Measurements from ENCODE around the gene DNLZ.

Gene DNLZ

DNA sequence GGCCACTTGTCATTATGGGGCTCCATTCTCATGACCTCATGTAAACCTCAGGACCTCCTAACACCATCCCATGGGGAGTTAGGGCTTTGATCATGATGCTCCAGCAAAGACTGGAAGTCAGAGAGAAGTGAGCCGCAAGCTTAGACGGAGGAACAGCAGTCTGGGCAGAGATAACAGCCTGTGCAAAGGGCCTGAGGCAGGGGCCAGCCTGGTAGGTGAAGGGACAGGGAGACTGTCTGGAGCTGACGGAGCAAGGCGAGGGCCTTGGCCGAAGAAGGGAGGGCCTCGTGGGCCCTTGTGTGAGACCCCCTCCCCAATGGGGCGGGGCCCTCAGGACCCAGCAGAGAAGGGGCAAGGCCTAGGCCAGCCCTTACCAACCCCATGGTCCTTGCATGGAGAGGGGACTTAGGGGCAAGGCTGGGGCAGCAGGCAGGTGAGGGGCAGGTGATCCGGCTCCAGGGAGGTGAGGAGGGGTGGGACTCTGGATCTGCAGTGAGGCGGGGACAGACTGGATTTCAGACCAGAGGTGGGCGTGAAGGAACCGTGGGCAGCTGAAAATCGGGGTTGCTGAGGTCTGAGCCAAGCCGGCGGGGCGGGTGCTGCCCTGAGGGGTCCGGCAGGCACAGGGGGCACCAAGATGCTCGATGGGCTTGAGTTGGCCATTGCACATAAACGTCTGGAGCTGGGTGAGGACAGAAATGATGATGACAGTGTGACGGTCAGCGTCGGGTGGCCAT, 18.8 kb downstream of the DNLZ start:
- no peak overlapping the region for H3K27ac ChIP-seq (ENCODE audit: low read depth, low read length)

DNA sequence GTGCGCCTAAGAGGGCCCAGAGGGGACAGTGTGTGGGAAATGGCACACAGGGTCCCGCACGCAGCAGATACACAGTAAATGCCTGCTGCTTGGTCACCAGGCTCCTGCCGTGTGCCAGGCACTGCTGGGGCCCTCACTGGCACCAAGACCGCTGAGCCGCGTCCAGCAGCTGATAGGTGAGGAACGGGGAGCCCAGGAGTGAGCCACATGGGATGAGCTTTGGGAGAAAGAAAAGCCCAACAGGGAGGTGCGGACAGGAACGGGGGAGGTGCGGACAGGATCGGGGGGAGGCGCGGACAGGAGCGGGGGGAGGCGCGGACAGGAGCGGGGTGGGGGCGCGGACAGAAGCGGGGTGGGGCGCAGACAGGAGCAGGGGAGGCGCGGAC, 19.7 kb downstream of the DNLZ start:
- no peak overlapping the region for H2BK120ac ChIP-seq (ENCODE audit: low read depth, low read length)
- H2BK15ac ChIP-seq (replicated peaks; ENCODE audit: low read depth), result no peak overlapping the region
- no peak overlapping the region for H3K9ac ChIP-seq (ENCODE audit: low read length)
- no peak overlapping the region for H3K4me2 ChIP-seq (ENCODE audit: low read length)
- H3K4ac ChIP-seq (ENCODE audit: low read depth, low read length), result no peak overlapping the region
- H3K23ac ChIP-seq (ENCODE audit: low read length), result no peak overlapping the region
- WGBS (ENCODE audit: extremely low coverage, insufficient coverage, low lambda C conversion rate), result no CpG with 5 or more reads among the region's 24 CpGs
- no peak for DNase-seq
- H3K56ac ChIP-seq (ENCODE audit: low read length), result peak overlapping the region; percentile 40
- no peak overlapping the region for H3K4me3 ChIP-seq (ENCODE audit: low read length)
- H4K5ac ChIP-seq (ENCODE audit: low read length), result no peak overlapping the region
- H3K79me1 ChIP-seq (ENCODE audit: low read length), result no peaks in the 10 kb centered on the region
- no peaks in the 10 kb centered on the region for H3K79me2 ChIP-seq (ENCODE audit: control insufficient read depth, insufficient read depth, low read length)
- no peaks in the 10 kb centered on the region for H3K4me1 ChIP-seq (ENCODE audit: control insufficient read depth, low read depth, low read length)
- H3K27ac ChIP-seq (ENCODE audit: low read depth, low read length), result no peak overlapping the region
- H3K18ac ChIP-seq (ENCODE audit: low read length), result no peak overlapping the region
- no peaks in the 10 kb centered on the region for H3K36me3 ChIP-seq (ENCODE audit: control insufficient read depth, insufficient read depth, low read length)
- H4K8ac ChIP-seq (ENCODE audit: low read depth, low read length), result no peak overlapping the region
- no peak overlapping the region for H2BK5ac ChIP-seq (ENCODE audit: low read length)
- H2AK5ac ChIP-seq (ENCODE audit: low read length), result no peak overlapping the region
- no peaks in the 10 kb centered on the region for H3K27me3 ChIP-seq (ENCODE audit: insufficient read depth, low read length, poor library complexity)

More for the DNA sequence above, 18.8 kb downstream of the DNLZ start:
- no peak overlapping the region for H3K9ac ChIP-seq (ENCODE audit: low read length)
- no peak overlapping the region for H2BK120ac ChIP-seq (ENCODE audit: low read depth, low read length)
- no peak overlapping the region for H3K4me3 ChIP-seq (ENCODE audit: low read length)
- H4K5ac ChIP-seq (ENCODE audit: low read length), result no peak overlapping the region
- no peak overlapping the region for H3K18ac ChIP-seq (ENCODE audit: low read length)
- no peak overlapping the region for H4K8ac ChIP-seq (ENCODE audit: low read depth, low read length)
- no CpG with 5 or more reads among the region's 21 CpGs for WGBS (ENCODE audit: extremely low coverage, insufficient coverage, low lambda C conversion rate)
- no peaks in the 10 kb centered on the region for H3K27me3 ChIP-seq (ENCODE audit: insufficient read depth, low read length, poor library complexity)
- H2BK15ac ChIP-seq (replicated peaks; ENCODE audit: low read depth), result no peak overlapping the region
- H2BK5ac ChIP-seq (ENCODE audit: low read length), result no peak overlapping the region
- H3K4me2 ChIP-seq (ENCODE audit: low read length), result no peak overlapping the region
- no peak overlapping the region for H3K23ac ChIP-seq (ENCODE audit: low read length)
- H2AK5ac ChIP-seq (ENCODE audit: low read length), result no peak overlapping the region
- no peaks in the 10 kb centered on the region for H3K79me1 ChIP-seq (ENCODE audit: low read length)
- no peak for DNase-seq
- no peaks in the 10 kb centered on the region for H3K79me2 ChIP-seq (ENCODE audit: control insufficient read depth, insufficient read depth, low read length)
- no peaks in the 10 kb centered on the region for H3K36me3 ChIP-seq (ENCODE audit: control insufficient read depth, insufficient read depth, low read length)
- no peaks in the 10 kb centered on the region for H3K4me1 ChIP-seq (ENCODE audit: control insufficient read depth, low read depth, low read length)
- H3K4ac ChIP-seq (ENCODE audit: low read depth, low read length), result no peak overlapping the region
- peak overlapping the region; percentile 3 for H3K56ac ChIP-seq (ENCODE audit: low read length)

DNA sequence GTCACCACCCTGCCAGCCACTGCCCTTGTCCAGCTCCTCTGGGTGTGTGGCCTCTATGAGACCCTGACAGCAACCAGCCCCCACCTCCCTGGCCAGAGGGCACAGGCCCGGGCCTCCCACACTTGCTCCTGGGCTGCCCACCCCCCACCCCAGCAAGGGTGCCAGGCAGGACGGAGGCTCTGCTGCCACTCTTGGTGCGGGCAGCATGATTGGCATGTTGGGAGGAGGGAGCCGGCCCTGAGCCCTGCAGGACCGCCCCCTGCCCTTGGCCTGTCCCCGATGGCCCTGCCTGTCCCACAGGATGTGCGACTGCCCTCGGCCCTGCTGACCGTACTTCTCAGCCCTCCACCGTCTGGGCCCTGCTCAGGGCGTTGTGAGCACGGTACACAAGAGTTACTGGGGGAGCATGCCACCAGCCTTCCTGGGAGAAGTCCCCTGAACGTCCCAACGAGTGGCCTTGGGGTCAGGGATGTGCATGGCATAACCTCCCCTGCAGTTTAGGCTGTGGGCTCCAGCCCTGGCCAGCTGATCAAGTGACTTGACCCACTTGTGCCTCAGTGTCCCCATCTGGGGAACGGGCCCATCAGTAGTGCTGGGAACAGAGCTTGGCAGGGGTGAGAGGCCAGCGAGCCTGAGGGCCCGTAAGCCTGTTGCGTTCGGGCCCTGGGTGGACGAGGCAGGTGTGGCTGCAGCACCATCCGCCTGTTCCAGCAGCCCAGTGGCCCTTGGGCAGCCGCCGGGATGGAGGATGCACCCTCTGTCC, 20.2 kb downstream of the DNLZ start:
- no peak overlapping the region for H3K4me2 ChIP-seq (ENCODE audit: low read length)
- no peaks in the 10 kb centered on the region for H3K27me3 ChIP-seq (ENCODE audit: insufficient read depth, low read length, poor library complexity)
- H4K8ac ChIP-seq (ENCODE audit: low read depth, low read length), result no peak overlapping the region
- H2BK5ac ChIP-seq (ENCODE audit: low read length), result no peak overlapping the region
- no peak overlapping the region for H2BK120ac ChIP-seq (ENCODE audit: low read depth, low read length)
- DNase-seq, result no peak
- no peak overlapping the region for H2BK15ac ChIP-seq (replicated peaks; ENCODE audit: low read depth)
- no peak overlapping the region for H3K27ac ChIP-seq (ENCODE audit: low read depth, low read length)
- no peak overlapping the region for H3K4ac ChIP-seq (ENCODE audit: low read depth, low read length)
- no peaks in the 10 kb centered on the region for H3K4me1 ChIP-seq (ENCODE audit: control insufficient read depth, low read depth, low read length)
- WGBS (ENCODE audit: extremely low coverage, insufficient coverage, low lambda C conversion rate), result no CpG with 5 or more reads among the region's 23 CpGs
- no peak overlapping the region for H4K5ac ChIP-seq (ENCODE audit: low read length)
- peak overlapping the region; percentile 59 for H3K9ac ChIP-seq (ENCODE audit: low read length)
- H3K36me3 ChIP-seq (ENCODE audit: control insufficient read depth, insufficient read depth, low read length), result no peaks in the 10 kb centered on the region
- H3K23ac ChIP-seq (ENCODE audit: low read length), result peak overlapping the region; percentile 66
- H3K4me3 ChIP-seq (ENCODE audit: low read length), result no peak overlapping the region
- no peak overlapping the region for H3K18ac ChIP-seq (ENCODE audit: low read length)
- peak overlapping the region; percentile 50 for H3K56ac ChIP-seq (ENCODE audit: low read length)
- no peaks in the 10 kb centered on the region for H3K79me1 ChIP-seq (ENCODE audit: low read length)
- H2AK5ac ChIP-seq (ENCODE audit: low read length), result peak overlapping the region; percentile 32
- no peaks in the 10 kb centered on the region for H3K79me2 ChIP-seq (ENCODE audit: control insufficient read depth, insufficient read depth, low read length)

DNA sequence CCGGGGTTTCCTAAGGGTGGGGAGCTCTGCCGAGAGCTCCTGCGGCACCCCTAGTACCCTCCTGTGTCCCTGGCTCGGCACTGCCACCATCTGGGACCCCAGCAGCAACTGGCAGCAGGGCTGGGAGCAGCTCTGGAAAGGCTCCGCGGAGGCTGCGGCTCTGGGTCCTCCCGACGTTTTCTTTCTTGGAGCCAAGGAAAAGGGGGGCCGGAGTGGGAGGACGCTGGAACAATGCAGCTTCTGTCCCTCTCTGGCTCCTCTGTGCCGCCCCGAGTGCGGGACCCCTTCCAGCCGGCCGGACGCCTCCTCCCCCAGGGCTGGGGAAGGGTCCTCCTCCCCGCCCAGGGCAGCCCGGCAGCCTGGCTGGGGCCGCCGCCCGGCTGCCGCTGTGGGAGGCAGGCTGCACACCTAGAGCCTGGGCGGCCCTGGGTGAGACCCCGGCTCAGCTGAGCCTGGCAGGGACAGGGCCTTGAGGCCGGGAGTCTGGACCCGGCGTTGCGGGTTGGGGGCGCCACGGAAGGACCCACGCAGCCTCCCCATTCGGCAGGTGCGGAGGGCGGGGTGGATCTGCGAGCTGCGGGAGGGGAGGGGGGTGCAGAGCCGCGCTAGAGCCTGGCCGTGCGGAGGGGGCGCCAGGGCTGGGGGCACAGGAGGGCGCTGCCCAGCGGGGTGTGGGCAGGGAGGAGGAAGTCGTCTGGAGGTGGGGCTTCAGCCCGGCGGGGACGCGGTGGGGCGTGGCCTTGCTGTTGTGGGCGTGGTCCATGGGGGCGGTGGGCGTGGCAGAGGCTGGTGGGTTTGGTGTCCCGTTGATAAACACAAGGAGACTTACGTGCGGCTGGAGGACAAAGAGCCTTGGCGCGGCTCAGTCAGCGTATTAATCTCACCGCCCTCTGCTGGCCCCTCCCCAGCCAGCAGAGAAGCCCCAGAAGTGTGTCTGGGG, 21.1 kb downstream of the DNLZ start:
- WGBS (ENCODE audit: extremely low coverage, insufficient coverage, low lambda C conversion rate), result no CpG with 5 or more reads among the region's 60 CpGs
- no peak overlapping the region for H2BK5ac ChIP-seq (ENCODE audit: low read length)
- H4K5ac ChIP-seq (ENCODE audit: low read length), result no peak overlapping the region
- no peak overlapping the region for H3K4me3 ChIP-seq (ENCODE audit: low read length)
- peak overlapping the region; percentile 75 for H3K9ac ChIP-seq (ENCODE audit: low read length)
- no peaks in the 10 kb centered on the region for H3K79me1 ChIP-seq (ENCODE audit: low read length)
- H2AK5ac ChIP-seq (ENCODE audit: low read length), result no peak overlapping the region
- H2BK15ac ChIP-seq (replicated peaks; ENCODE audit: low read depth), result no peak overlapping the region
- H3K36me3 ChIP-seq (ENCODE audit: control insufficient read depth, insufficient read depth, low read length), result no peaks in the 10 kb centered on the region
- no peak overlapping the region for H3K27ac ChIP-seq (ENCODE audit: low read depth, low read length)
- H4K8ac ChIP-seq (ENCODE audit: low read depth, low read length), result no peak overlapping the region
- H3K4me1 ChIP-seq (ENCODE audit: control insufficient read depth, low read depth, low read length), result no peaks in the 10 kb centered on the region
- H3K4ac ChIP-seq (ENCODE audit: low read depth, low read length), result no peak overlapping the region
- H3K79me2 ChIP-seq (ENCODE audit: control insufficient read depth, insufficient read depth, low read length), result no peaks in the 10 kb centered on the region
- H3K56ac ChIP-seq (ENCODE audit: low read length), result peak overlapping the region; percentile 86
- no peaks in the 10 kb centered on the region for H3K27me3 ChIP-seq (ENCODE audit: insufficient read depth, low read length, poor library complexity)
- no peak overlapping the region for H2BK120ac ChIP-seq (ENCODE audit: low read depth, low read length)
- peak; percentile 90 for DNase-seq
- H3K23ac ChIP-seq (ENCODE audit: low read length), result peak overlapping the region; percentile 89
- H3K4me2 ChIP-seq (ENCODE audit: low read length), result peak overlapping the region; percentile 73
- peak overlapping the region; percentile 35 for H3K18ac ChIP-seq (ENCODE audit: low read length)

DNA sequence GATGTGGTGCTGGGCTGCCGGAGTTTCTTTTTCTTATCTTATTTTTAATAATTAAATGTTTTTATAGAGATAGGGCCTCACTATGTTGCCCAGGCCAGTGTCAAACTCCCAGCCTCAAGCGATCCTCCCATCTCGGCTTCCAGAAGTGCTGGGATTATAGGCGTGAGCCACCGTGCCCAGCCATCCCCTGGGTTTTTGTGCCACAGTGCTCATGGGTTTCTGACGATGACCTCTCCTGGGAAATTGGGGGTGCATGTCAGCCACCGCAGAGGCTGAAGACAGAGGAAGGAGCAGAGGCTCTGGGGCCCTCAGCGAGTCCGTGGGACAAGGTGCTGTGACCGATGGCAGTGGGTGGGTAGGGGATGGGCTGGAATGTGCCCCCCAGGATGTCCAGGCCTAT, 21.8 kb downstream of the DNLZ start:
- Histone ChIP-seq H2BK120ac (ENCODE audit: low read depth, low read length) (no peak overlapping the region), H3K23ac (ENCODE audit: low read length) (no peak overlapping the region), H3K4me1 (ENCODE audit: control insufficient read depth, low read depth, low read length) (no peaks in the 10 kb centered on the region), H4K5ac (ENCODE audit: low read length) (no peak overlapping the region), H3K9ac (ENCODE audit: low read length) (peak overlapping the region; percentile 75), H3K27me3 (ENCODE audit: insufficient read depth, low read length, poor library complexity) (no peaks in the 10 kb centered on the region), H3K36me3 (ENCODE audit: control insufficient read depth, insufficient read depth, low read length) (no peaks in the 10 kb centered on the region), H3K56ac (ENCODE audit: low read length) (peak overlapping the region; percentile 42), H3K4ac (ENCODE audit: low read depth, low read length) (no peak overlapping the region), H3K79me1 (ENCODE audit: low read length) (no peaks in the 10 kb centered on the region), H3K18ac (ENCODE audit: low read length) (no peak overlapping the region), H2BK15ac (replicated peaks; ENCODE audit: low read depth) (no peak overlapping the region), H2BK5ac (ENCODE audit: low read length) (no peak overlapping the region), H3K4me3 (ENCODE audit: low read length) (no peak overlapping the region), H3K27ac (ENCODE audit: low read depth, low read length) (no peak overlapping the region), H4K8ac (ENCODE audit: low read depth, low read length) (no peak overlapping the region), H3K4me2 (ENCODE audit: low read length) (no peak overlapping the region), H2AK5ac (ENCODE audit: low read length) (no peak overlapping the region), H3K79me2 (ENCODE audit: control insufficient read depth, insufficient read depth, low read length) (no peaks in the 10 kb centered on the region)
- no peak for DNase-seq
- WGBS (ENCODE audit: extremely low coverage, insufficient coverage, low lambda C conversion rate), result no CpG with 5 or more reads among the region's 10 CpGs

Data from mesendoderm (in vitro differentiated cells).